Lung (tissue), 12 donors: ENCODE measurements around the gene MRRF. TPM values are rescaled to one million over a fixed set of nuclear protein-coding genes. Genes with fewer than 3 reads are reported as not detected.

Source experiments
- ATAC-seq: fragments of 200-7000 bp; cut with Tn5 transposase; one replicate; pipeline ENCODE4 v1.9.1; 2020; ENCODE audit warnings: moderate number of reproducible peaks; ENCODE audit not compliant: insufficient read depth, low FRiP score
- DNase-seq, 3 donors: peaks; one replicate each; pipeline ENCODE4 v3.0.0-alpha.2; 2013 to 2017
- H3K27ac ChIP-seq, 2 donors: one replicate each; pipeline ENCODE4 v1.5.1; 2013; ENCODE audit warnings: mild to moderate bottlenecking in 2 of 2, moderate library complexity in 2 of 2, control low read depth in 1 of 2, inconsistent platforms in 1 of 2, low read depth in 1 of 2, low read length in 1 of 2
- H3K27me3 ChIP-seq, 3 donors: one replicate each; pipeline ENCODE4 v1.5.1; 2013; ENCODE audit warnings: low read length in 2 of 3; ENCODE audit not compliant: control insufficient read depth in 3 of 3, insufficient read depth in 3 of 3
- H3K36me3 ChIP-seq, 4 donors: one replicate each; pipeline ENCODE4 v1.5.1; 2013; ENCODE audit warnings: low read length in 4 of 4, mild to moderate bottlenecking in 1 of 4, moderate library complexity in 1 of 4; ENCODE audit not compliant: control insufficient read depth in 4 of 4, insufficient read depth in 4 of 4
- H3K4me1 ChIP-seq, 5 donors: one replicate each; pipeline ENCODE4 v1.5.1; 2013; ENCODE audit warnings: low read length in 5 of 5, mild to moderate bottlenecking in 2 of 5, moderate library complexity in 1 of 5; ENCODE audit not compliant: control insufficient read depth in 5 of 5, insufficient read depth in 5 of 5
- H3K4me3 ChIP-seq: one replicate; pipeline ENCODE4 v1.5.1; 2013; ENCODE audit warnings: mild to moderate bottlenecking, control low read depth, moderate library complexity
- H3K9ac ChIP-seq, 2 donors: one replicate each; pipeline ENCODE4 v1.5.1; 2013; ENCODE audit warnings: low read length in 2 of 2, control low read depth in 1 of 2; ENCODE audit not compliant: insufficient read depth in 1 of 2
- H3K9me3 ChIP-seq, 4 donors: one replicate each; pipeline ENCODE4 v1.5.1; 2013; ENCODE audit warnings: low read length in 3 of 4, mild to moderate bottlenecking in 1 of 4, moderate library complexity in 1 of 4; ENCODE audit not compliant: control insufficient read depth in 4 of 4, insufficient read depth in 3 of 4
- CTCF ChIP-seq: IDR thresholded peaks from 2 replicates; pipeline ENCODE4 v1.5.1; 2012; ENCODE audit warnings: mild to moderate bottlenecking; ENCODE audit errors: control extremely low read depth, extremely low read depth
- WGBS, 2 donors: extraction: QIAGEN DNeasy Blood & Tissue Kit; methylation state at CpG; one replicate each; pipeline ENCODE4 v1.1.7; 2013; 5-methylcytosine and 5-hydroxymethylcytosine counted together
- polyA plus RNA-seq, 2 donors: library from polyadenylated mRNA; stranded (reverse); fragments of 200-250 nt; gene quantifications; one replicate each; pipeline ENCODE4 v1.2.1, GENCODE V29; 2013
- total RNA-seq, 2 donors: library from RNA; depleted of rRNA in 1 of 2; stranded (reverse); fragments of >200 nt in 1 of 2; gene quantifications; one replicate each; pipeline ENCODE4 v1.2.1, GENCODE V29; 2014 to 2021
- donor health status: control.
- donor health status: control.
- donor health status: Bipolar disorder and iron deficiency.
- donor health status: healthy.
- donor health status: DM: yes; HTN: yes; CAD: no.

The MRRF gene
- total and polyA plus RNA-seq, 4 donors, result 22.3 to 43.9 (median 31.1) TPM

- Histone ChIP-seq H3K27ac (no peak overlapping the region), H3K4me1 (peaks cover 0 to 9% (median 0%) of the 10 kb centered on the region in 5 donors), H3K4me3 (no peak overlapping the region), H3K9me3 (no peaks in the 10 kb centered on the region), H3K9ac (no peak overlapping the region), H3K36me3 (peaks cover 13 to 50% (median 23%) of the 10 kb centered on the region in 4 donors), H3K27me3 (no peaks in the 10 kb centered on the region)
- no peak for ATAC-seq
- no peak for DNase-seq
- no peak for TF ChIP-seq CTCF
- WGBS, 2 donors, result 74 to 86% methylated on average over 1 of the region's 1 CpG
Observed at GRCh38 chr9:122286764-122287163, 22.1 kb downstream of the MRRF start.

GRCh38 chr9:122287214-122287720 is 22.6 kb downstream of the MRRF start:
- WGBS, 2 donors, result 63 to 66% methylated on average over 1 of the region's 1 CpG
- no peak for ATAC-seq
- Histone ChIP-seq H3K27me3 (no peaks in the 10 kb centered on the region), H3K36me3 (peaks cover 17 to 55% (median 24%) of the 10 kb centered on the region in 4 donors), H3K4me1 (peaks cover 0 to 8% (median 0%) of the 10 kb centered on the region in 5 donors), H3K27ac (no peak overlapping the region), H3K9ac (no peak overlapping the region), H3K4me3 (no peak overlapping the region), H3K9me3 (no peaks in the 10 kb centered on the region)
- TF ChIP-seq CTCF, result no peak
- DNase-seq, result no peak

- ATAC-seq (no peak), DNase-seq (no peak)
- whole genome bisulfite sequencing, 2 donors, result 91 to 92% methylated on average over 3 of the region's 3 CpGs
- TF ChIP-seq CTCF, result no peak
- Histone ChIP-seq H3K9me3 (no peaks in the 10 kb centered on the region), H3K27me3 (no peaks in the 10 kb centered on the region), H3K36me3 (peaks cover 11 to 60% (median 23%) of the 10 kb centered on the region in 4 donors), H3K4me3 (no peak overlapping the region), H3K27ac (no peak overlapping the region), H3K4me1 (peaks cover 0 to 8% (median 0%) of the 10 kb centered on the region in 5 donors), H3K9ac (no peak overlapping the region)
Observed at GRCh38 chr9:122291458-122291857, 26.8 kb downstream of the MRRF start.

GRCh38 chr9:122294531-122294930 is 29.8 kb downstream of the MRRF start:
- Histone ChIP-seq H3K27me3 (no peaks in the 10 kb centered on the region), H3K36me3 (peaks cover 17 to 53% (median 20%) of the 10 kb centered on the region in 4 donors), H3K9ac (no peak overlapping the region), H3K9me3 (no peaks in the 10 kb centered on the region), H3K27ac (no peak overlapping the region), H3K4me1 (peaks cover 0 to 8% (median 0%) of the 10 kb centered on the region in 5 donors), H3K4me3 (no peak overlapping the region)
- WGBS, 2 donors, result 71 to 76% methylated on average over 4 of the region's 4 CpGs
- TF ChIP-seq CTCF, result no peak
- ATAC-seq (no peak), DNase-seq (no peak)
